ENCODE results near the gene ATF7.

DNA sequence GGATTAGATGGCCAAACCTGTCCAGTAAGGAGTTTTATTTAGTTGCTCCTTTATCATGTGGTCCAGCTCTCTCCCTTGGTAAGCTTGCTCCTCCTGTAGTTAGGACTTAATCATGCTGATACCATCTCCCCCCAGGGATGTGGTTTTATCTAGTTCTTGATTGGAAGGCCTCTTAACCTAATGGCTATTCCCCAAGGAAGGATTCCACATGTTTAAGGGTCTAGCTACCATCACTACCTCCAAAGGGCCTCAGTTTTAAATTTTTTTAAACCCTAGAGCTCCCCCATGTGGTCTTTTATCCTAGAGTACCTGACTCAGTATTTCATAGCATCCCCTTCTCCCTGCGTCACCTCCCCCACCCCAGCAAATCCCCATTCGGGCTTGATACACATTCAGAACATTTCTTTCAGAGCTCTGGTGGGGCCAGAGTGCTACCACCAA is 149.4 kb downstream of the ATF7 start:
- TF ChIP-seq POLR2A (IDR thresholded peaks at IDR 0.05; ENCODE audit: low read length) (no peak), GATA1 (IDR thresholded peaks at IDR 0.05; ENCODE audit: low read depth, low read length) (no peak)

Measured in erythroblast (primary cell).